Measurements from ENCODE around the gene CBLB. TPM values are rescaled to one million over a fixed set of nuclear protein-coding genes. Genes with fewer than 3 reads are reported as not detected.

The CBLB gene
- total and polyA plus RNA-seq, 2 donors (not counting 1 experiment from before 2014, with no cell fraction given), result 26.9 to 28.5 TPM

- DNase-seq (ENCODE audit: low read depth in 2 of 2), result no peak
- Histone ChIP-seq H3K79me2 (ENCODE audit: control insufficient read depth, insufficient read depth, low read length) (peaks cover 7% of the 10 kb centered on the region), H3K9ac (ENCODE audit: insufficient read depth, low read length) (no peak overlapping the region)
Measured at GRCh38 chr3:105801397-105801796, 67.4 kb downstream of the CBLB start.

GRCh38 chr3:105800320-105800719, 68.5 kb downstream of the CBLB start:
- DNase-seq (ENCODE audit: low read depth in 2 of 2), result no peak
- Histone ChIP-seq H3K9me3 (ENCODE audit: control insufficient read depth, insufficient read depth, low read depth, low read length) (no peaks in the 10 kb centered on the region), H3K4me2 (ENCODE audit: extremely low read depth, insufficient read depth, low read length) (no peak overlapping the region), H3K27ac (ENCODE audit: insufficient read depth, low read length) (no peak overlapping the region), H3K36me3 (ENCODE audit: control insufficient read depth, insufficient read depth, low read length) (no peaks in the 10 kb centered on the region), H3K4me3 (replicated peaks in 1 of 4; ENCODE audit: control extremely low read depth in 1 of 4, insufficient read depth in 1 of 4, low read depth in 3 of 4, low read length in 4 of 4) (no peak overlapping the region), H3K79me2 (ENCODE audit: control insufficient read depth, insufficient read depth, low read length) (peaks cover 5% of the 10 kb centered on the region), H2AFZ (ENCODE audit: low read length) (no peak overlapping the region), H3K4me1 (ENCODE audit: control insufficient read depth, extremely low read depth, insufficient read depth, low read length) (no peaks in the 10 kb centered on the region), H3K9ac (ENCODE audit: insufficient read depth, low read length) (no peak overlapping the region), H3K27me3 (ENCODE audit: control insufficient read depth, insufficient read depth, low read length) (no peaks in the 10 kb centered on the region), H4K20me1 (ENCODE audit: control insufficient read depth, extremely low read depth, insufficient read depth, low read length) (no peaks in the 10 kb centered on the region)
- TF ChIP-seq EZH2 (IDR thresholded peaks at IDR 0.05; ENCODE audit: low read length, missing control alignments), result no peak
- TF ChIP-seq, protein P1, sequence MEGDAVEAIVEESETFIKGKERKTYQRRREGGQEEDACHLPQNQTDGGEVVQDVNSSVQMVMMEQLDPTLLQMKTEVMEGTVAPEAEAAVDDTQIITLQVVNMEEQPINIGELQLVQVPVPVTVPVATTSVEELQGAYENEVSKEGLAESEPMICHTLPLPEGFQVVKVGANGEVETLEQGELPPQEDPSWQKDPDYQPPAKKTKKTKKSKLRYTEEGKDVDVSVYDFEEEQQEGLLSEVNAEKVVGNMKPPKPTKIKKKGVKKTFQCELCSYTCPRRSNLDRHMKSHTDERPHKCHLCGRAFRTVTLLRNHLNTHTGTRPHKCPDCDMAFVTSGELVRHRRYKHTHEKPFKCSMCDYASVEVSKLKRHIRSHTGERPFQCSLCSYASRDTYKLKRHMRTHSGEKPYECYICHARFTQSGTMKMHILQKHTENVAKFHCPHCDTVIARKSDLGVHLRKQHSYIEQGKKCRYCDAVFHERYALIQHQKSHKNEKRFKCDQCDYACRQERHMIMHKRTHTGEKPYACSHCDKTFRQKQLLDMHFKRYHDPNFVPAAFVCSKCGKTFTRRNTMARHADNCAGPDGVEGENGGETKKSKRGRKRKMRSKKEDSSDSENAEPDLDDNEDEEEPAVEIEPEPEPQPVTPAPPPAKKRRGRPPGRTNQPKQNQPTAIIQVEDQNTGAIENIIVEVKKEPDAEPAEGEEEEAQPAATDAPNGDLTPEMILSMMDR (conservative IDR thresholded peaks at IDR 0.05 in 1 of 2, IDR thresholded peaks at IDR 0.05 in 1 of 2; ENCODE audit: low read depth in 1 of 2, low read length in 2 of 2), result no peak

More at GRCh38 chr3:105801397-105801796, 67.4 kb downstream of the CBLB start:
- Histone ChIP-seq H3K4me1 (ENCODE audit: control insufficient read depth, extremely low read depth, insufficient read depth, low read length) (peaks cover under 1% of the 10 kb centered on the region), H4K20me1 (ENCODE audit: control insufficient read depth, extremely low read depth, insufficient read depth, low read length) (no peaks in the 10 kb centered on the region), H3K36me3 (ENCODE audit: control insufficient read depth, insufficient read depth, low read length) (no peaks in the 10 kb centered on the region), H3K9me3 (ENCODE audit: control insufficient read depth, insufficient read depth, low read depth, low read length) (no peaks in the 10 kb centered on the region), H3K27me3 (ENCODE audit: control insufficient read depth, insufficient read depth, low read length) (no peaks in the 10 kb centered on the region), H3K27ac (ENCODE audit: insufficient read depth, low read length) (no peak overlapping the region), H2AFZ (ENCODE audit: low read length) (no peak overlapping the region), H3K4me2 (ENCODE audit: extremely low read depth, insufficient read depth, low read length) (no peak overlapping the region), H3K4me3 (replicated peaks in 1 of 4; ENCODE audit: control extremely low read depth in 1 of 4, insufficient read depth in 1 of 4, low read depth in 3 of 4, low read length in 4 of 4) (no peak overlapping the region)
- no peak for TF ChIP-seq EZH2 (IDR thresholded peaks at IDR 0.05; ENCODE audit: low read length, missing control alignments)
- TF ChIP-seq, protein P1 (conservative IDR thresholded peaks at IDR 0.05 in 1 of 2, IDR thresholded peaks at IDR 0.05 in 1 of 2; ENCODE audit: low read depth in 1 of 2, low read length in 2 of 2), result no peak

DNA sequence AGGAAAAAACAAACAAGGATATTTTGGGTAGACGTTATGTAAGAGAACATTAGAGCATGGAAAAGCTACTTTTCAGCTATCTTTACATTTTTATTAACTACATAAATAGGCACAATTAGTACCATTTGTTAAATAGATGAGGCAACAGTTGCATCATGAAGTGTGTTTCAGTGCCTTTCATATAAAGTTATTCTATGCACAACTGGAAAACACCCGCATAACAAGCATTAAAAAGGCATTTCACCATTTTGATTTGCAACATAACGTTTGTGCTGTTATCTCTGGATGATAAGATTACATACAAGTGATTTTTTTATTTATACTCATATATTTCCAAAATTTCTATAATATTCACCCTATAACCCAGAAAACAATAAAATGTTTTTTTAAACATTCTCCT, 69.5 kb downstream of the CBLB start:
- Histone ChIP-seq H2AFZ (ENCODE audit: low read length) (no peak overlapping the region), H3K27me3 (ENCODE audit: control insufficient read depth, insufficient read depth, low read length) (no peaks in the 10 kb centered on the region), H3K9ac (ENCODE audit: insufficient read depth, low read length) (no peak overlapping the region), H4K20me1 (ENCODE audit: control insufficient read depth, extremely low read depth, insufficient read depth, low read length) (no peaks in the 10 kb centered on the region), H3K27ac (ENCODE audit: insufficient read depth, low read length) (no peak overlapping the region), H3K4me2 (ENCODE audit: extremely low read depth, insufficient read depth, low read length) (no peak overlapping the region), H3K79me2 (ENCODE audit: control insufficient read depth, insufficient read depth, low read length) (peaks cover 7% of the 10 kb centered on the region), H3K4me3 (replicated peaks in 1 of 4; ENCODE audit: control extremely low read depth in 1 of 4, insufficient read depth in 1 of 4, low read depth in 3 of 4, low read length in 4 of 4) (no peak overlapping the region), H3K36me3 (ENCODE audit: control insufficient read depth, insufficient read depth, low read length) (no peaks in the 10 kb centered on the region), H3K4me1 (ENCODE audit: control insufficient read depth, extremely low read depth, insufficient read depth, low read length) (no peaks in the 10 kb centered on the region), H3K9me3 (ENCODE audit: control insufficient read depth, insufficient read depth, low read depth, low read length) (no peaks in the 10 kb centered on the region)
- no peak for DNase-seq (ENCODE audit: low read depth in 2 of 2)
- TF ChIP-seq, protein P1 (conservative IDR thresholded peaks at IDR 0.05 in 1 of 2, IDR thresholded peaks at IDR 0.05 in 1 of 2; ENCODE audit: low read depth in 1 of 2, low read length in 2 of 2), result no peak
- no peak for TF ChIP-seq EZH2 (IDR thresholded peaks at IDR 0.05; ENCODE audit: low read length, missing control alignments)
